ENCODE measurements around the gene FLII.

Gene FLII

DNA sequence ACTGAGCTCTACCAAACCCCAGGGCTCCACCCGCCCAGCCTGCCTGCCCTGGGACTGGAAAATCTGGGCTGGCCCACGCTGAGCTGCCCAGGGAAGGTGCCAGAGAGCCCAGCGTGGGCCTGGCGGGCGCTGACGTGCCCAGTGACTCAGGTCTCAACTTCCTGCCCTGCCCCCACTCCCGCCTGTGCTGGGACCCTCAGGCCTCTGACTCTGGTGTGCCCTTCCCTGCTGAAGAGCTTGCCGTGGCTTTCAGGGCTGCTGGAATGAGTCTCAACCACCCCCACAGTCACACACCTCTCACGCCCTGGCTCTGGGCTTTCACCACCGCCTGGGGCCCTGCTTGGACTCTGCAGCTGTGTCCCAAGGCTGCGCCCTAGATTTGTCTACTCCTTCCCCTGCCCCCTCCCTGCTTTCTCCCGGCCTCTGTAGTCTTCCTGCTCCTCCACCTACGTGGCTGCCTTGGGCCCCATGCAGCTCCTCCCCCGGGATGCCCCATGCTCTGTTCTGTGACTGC, 22.7 kb downstream of the FLII start:
- no peak overlapping the region for H3K4me3 ChIP-seq (ENCODE audit: low read depth, low read length)
- TF ChIP-seq, protein P1, sequence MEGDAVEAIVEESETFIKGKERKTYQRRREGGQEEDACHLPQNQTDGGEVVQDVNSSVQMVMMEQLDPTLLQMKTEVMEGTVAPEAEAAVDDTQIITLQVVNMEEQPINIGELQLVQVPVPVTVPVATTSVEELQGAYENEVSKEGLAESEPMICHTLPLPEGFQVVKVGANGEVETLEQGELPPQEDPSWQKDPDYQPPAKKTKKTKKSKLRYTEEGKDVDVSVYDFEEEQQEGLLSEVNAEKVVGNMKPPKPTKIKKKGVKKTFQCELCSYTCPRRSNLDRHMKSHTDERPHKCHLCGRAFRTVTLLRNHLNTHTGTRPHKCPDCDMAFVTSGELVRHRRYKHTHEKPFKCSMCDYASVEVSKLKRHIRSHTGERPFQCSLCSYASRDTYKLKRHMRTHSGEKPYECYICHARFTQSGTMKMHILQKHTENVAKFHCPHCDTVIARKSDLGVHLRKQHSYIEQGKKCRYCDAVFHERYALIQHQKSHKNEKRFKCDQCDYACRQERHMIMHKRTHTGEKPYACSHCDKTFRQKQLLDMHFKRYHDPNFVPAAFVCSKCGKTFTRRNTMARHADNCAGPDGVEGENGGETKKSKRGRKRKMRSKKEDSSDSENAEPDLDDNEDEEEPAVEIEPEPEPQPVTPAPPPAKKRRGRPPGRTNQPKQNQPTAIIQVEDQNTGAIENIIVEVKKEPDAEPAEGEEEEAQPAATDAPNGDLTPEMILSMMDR (IDR thresholded peaks at IDR 0.05; ENCODE audit: low read depth, low read length): no peak
- DNase-seq (ENCODE audit: low read depth, low spot score): peak; percentile 70
- in situ Hi-C loops (cut with HindIII; ENCODE audit: low sequenced_read_pairs): no loop called here

DNA sequence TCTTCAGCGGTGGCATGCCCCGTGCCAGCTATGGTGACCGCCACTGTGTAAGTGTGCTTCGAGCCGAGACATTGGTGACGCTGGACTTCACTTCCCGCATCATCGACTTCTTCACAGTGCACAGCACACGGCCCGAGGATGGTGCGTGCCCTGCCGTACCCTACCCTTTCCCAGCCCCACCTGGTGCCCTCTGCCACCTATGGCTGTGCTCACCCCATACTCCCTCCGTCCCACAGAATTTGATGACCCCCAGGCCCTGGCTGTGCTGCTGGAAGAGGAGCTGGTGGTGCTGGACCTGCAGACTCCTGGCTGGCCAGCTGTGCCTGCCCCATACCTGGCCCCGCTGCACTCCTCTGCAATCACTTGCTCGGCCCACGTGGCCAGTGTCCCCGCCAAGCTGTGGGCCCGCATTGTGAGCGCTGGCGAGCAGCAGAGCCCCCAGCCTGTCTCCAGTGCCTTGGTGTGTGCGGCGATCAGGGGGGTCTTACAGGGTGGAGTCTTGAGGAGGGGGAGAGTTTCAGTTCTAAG, 23.6 kb downstream of the FLII start:
- H3K4me3 ChIP-seq (ENCODE audit: low read depth, low read length): no peak overlapping the region
- in situ Hi-C loops (cut with HindIII; ENCODE audit: low sequenced_read_pairs): no loop called here
- TF ChIP-seq, protein P1 (IDR thresholded peaks at IDR 0.05; ENCODE audit: low read depth, low read length): no peak
- DNase-seq (ENCODE audit: low read depth, low spot score): no peak

DNA sequence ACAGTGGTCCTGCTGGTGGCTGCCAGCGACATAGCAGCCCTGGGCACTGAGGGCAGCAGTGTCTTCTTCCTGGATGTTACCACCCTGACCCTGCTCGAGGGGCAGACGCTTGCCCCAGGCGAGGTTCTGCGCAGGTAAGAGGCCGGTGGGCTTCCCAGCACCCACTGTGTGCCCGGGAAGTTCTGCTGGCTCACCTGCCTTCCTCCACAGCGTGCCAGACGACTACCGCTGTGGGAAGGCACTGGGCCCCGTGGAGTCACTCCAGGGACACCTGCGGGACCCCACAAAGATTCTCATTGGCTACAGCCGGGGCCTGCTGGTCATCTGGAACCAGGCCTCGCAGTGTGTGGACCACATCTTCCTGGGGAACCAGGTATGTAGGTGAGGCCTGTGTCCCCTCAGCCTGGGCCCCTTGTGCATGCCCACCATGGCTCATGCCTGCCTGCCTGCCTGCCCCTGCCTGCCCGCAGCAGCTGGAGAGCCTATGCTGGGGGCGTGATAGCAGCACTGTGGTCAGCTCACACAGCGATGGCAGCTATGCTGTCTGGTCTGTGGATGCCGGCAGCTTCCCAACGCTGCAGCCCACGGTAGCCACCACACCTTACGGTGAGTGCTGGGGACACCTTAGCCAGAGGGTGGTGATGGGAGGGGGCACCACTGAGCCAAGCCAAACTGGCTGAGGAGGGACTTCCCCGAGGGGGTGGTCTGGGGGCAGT, 24.6 kb downstream of the FLII start:
- DNase-seq (ENCODE audit: low read depth, low spot score): no peak
- no peak overlapping the region for H3K4me3 ChIP-seq (ENCODE audit: low read depth, low read length)
- TF ChIP-seq, protein P1 (IDR thresholded peaks at IDR 0.05; ENCODE audit: low read depth, low read length): no peak
- in situ Hi-C loops (cut with HindIII; ENCODE audit: low sequenced_read_pairs): no loop called here

DNA sequence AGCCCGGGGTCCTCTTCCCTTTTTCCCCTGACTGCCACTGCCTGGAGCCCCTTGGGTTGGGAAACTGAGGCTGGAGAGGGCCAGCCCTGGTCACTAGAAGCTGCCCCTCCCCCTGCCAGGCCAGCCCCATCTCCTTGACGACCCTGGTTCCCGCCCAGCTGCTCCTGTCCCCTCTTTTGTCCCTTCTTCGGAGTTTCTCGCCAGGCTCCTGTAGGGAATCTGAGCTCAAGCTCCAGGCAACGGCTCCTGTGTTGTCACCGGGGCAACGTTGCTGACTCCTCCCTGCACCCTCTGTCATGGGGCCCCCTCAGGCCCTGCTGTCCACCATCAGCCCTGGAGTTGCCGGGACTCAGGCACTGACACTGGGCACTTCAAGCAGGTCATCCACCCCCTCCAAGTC, 27.4 kb downstream of the FLII start:
- in situ Hi-C loops (cut with HindIII; ENCODE audit: low sequenced_read_pairs): no loop called here
- TF ChIP-seq, protein P1 (IDR thresholded peaks at IDR 0.05; ENCODE audit: low read depth, low read length): no peak
- H3K4me3 ChIP-seq (ENCODE audit: low read depth, low read length): no peak overlapping the region
- no peak for DNase-seq (ENCODE audit: low read depth, low spot score)

DNA sequence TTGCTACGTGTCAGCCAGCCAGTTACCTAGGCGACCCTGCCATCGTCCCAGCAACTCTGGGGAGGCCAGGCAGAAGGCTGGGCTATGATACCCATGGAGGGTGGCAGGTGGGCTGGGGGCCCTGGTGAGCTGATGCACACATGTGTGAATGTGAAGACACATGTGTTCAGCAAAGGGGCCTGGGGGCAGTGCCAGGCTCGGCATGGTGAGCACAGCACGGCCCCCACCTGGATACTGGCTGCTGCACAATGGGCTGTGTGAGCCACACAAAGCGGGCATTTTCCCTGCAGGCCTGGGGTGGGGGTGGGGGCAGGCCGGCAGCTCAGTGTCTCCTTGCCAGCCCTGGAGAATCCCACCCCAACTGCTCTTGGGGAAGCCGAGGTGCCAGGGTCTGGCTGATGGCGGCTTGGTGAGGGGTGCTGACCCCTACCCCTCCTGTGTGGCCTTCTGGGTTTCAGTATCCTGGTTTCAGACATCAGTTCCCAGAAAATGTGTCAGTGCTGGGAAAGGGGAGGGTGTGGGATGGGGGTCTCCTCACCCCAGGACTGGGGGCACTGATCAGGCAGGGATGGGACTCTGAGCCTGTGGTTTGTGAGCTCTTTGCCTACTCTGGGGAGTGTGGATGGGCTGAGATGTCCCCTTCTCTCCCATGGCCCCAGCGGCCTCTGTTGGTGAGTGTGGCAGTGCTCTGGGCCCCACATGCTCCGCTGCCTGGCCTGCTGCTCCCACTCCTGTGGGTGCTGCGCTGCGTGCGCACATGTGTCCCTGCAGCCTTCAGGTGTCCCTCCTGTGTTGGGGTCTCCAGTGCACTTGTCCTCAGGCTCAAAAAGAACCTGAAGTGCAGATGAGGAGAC, 28.0 kb downstream of the FLII start:
- DNase-seq (ENCODE audit: low read depth, low spot score): no peak
- in situ Hi-C loops (cut with HindIII; ENCODE audit: low sequenced_read_pairs): no loop called here
- TF ChIP-seq, protein P1 (IDR thresholded peaks at IDR 0.05; ENCODE audit: low read depth, low read length): no peak
- H3K4me3 ChIP-seq (ENCODE audit: low read depth, low read length): no peak overlapping the region

DNA sequence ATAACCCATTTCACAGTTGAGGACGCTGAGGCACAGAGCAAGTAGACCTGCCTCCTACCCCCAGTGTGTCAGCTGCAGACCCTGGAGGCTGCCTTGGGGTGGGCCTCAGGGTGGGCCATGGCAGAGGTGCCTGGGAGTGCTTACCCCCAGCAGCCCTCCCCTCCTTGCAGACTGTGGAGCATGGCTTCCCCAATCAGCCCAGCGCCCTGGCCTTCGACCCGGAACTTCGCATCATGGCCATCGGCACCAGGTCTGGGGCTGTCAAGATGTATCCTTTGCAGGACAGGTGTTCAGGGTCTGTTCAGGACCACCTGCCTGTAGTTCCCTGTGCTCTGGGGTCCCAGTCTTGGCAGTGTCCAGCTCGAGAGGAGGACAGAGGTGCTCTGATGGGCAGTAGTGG, 28.8 kb downstream of the FLII start:
- no peak overlapping the region for H3K4me3 ChIP-seq (ENCODE audit: low read depth, low read length)
- DNase-seq (ENCODE audit: low read depth, low spot score): no peak
- TF ChIP-seq, protein P1 (IDR thresholded peaks at IDR 0.05; ENCODE audit: low read depth, low read length): no peak
- in situ Hi-C loops (cut with HindIII; ENCODE audit: low sequenced_read_pairs): no loop called here
